Erythroblast (primary cell): Measurements from ENCODE around the gene NPSR1.

Experiments
- GATA1 ChIP-seq: IDR thresholded peaks from 2 replicates; pipeline ENCODE4 v1.6.1; 2011; ENCODE audit warnings: low read depth, mild to moderate bottlenecking, control low read depth, low read length, moderate library complexity
- POLR2A ChIP-seq: IDR thresholded peaks from 2 replicates; pipeline ENCODE4 v1.6.1; 2011; ENCODE audit warnings: mild to moderate bottlenecking, low read length

- TF ChIP-seq POLR2A (no peak), GATA1 (no peak)
These were observed 4.2 kb upstream of the NPSR1 start for GRCh38 chr7:34653787-34654186.
